Measurements from ENCODE around the gene ITPK1.
"Not testable (repeated sequence)": the region's sequence is repeated elsewhere in the genome, so short reads cannot be mapped to it uniquely, and the experiment has no call there.

Gene ITPK1

DNA sequence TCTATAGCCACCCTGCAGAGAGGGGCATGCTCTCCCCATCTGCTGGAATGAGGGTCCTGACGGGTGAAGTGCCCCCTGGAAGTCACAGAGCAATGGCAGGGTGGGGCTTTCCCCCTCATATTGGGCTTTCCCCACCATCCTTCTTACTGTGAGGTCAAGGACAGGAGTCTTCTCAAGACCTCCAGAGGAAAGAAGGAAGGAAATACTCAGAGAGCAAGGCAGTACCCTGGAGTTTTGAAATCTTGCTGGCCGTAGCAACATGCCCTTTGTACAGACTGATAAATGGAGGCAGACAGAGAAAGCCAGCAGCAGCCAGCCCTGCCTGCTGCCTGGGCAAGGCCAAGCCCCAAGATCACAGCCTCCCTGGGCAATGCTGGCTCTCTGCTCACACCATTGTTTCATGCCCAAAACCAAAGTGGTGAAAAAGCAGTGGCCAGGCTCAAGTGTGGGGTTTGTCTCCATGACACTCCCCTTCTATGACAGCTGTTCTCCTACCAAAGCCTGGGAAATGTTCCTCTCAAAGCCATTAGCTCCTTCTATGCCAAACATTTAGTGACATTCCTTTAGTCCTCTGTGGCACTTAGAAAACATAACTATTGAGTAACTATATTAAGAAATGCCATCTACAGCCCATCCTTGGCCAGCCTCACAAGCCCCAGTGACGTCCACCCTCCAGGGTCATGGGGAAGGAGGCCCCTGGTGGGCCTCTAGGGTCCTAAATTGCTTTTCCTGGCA, 13.2 kb upstream of the ITPK1 start:
- DNase-seq = no peak

DNA sequence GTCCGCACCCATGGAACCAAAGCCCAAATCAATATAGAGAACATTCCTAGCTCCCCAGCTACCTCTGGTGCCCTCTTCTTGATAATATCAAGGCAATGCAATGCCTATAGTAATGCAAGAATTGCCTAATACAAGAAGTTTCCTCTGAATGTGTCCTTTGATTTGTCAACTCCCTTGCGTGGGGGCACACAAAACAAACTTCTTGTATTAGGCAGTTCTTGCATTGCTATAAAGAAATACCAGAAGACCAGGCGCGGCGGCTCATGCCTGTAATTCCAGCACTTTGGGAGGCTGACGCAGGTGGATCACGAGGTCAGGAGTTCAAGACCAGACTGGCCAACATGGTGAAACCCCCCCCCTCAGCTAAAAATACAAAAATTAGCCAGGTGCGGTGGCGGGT, 10.4 kb upstream of the ITPK1 start:
- no peak for DNase-seq

- DNase-seq = no peak
Measured at GRCh38 chr14:93122826-93123225, 7.1 kb upstream of the ITPK1 start.

GRCh38 chr14:93121030-93121834, 5.5 kb upstream of the ITPK1 start:
- DNase-seq = no peak

GRCh38 chr14:93120517-93120916, 4.8 kb upstream of the ITPK1 start:
- no peak for DNase-seq

- DNase-seq = no peak
Measured at GRCh38 chr14:93116676-93117200, 1.0 kb upstream of the ITPK1 start.

- DNase-seq = peak; percentile 90
Measured at GRCh38 chr14:93115069-93115820, 480 bp downstream of the ITPK1 start.

- DNase-seq = no peak
Measured at GRCh38 chr14:93114713-93115068, 1.0 kb downstream of the ITPK1 start.

GRCh38 chr14:93114068-93114710, 1.5 kb downstream of the ITPK1 start:
- DNase-seq = no peak

- DNase-seq = no peak
Measured at GRCh38 chr14:93113678-93114067, 2.1 kb downstream of the ITPK1 start.

- peak; percentile 85 for DNase-seq
Measured at GRCh38 chr14:93112891-93113677, 2.6 kb downstream of the ITPK1 start.

GRCh38 chr14:93111541-93111940, 4.2 kb downstream of the ITPK1 start:
- DNase-seq = not testable (repeated sequence)

DNA sequence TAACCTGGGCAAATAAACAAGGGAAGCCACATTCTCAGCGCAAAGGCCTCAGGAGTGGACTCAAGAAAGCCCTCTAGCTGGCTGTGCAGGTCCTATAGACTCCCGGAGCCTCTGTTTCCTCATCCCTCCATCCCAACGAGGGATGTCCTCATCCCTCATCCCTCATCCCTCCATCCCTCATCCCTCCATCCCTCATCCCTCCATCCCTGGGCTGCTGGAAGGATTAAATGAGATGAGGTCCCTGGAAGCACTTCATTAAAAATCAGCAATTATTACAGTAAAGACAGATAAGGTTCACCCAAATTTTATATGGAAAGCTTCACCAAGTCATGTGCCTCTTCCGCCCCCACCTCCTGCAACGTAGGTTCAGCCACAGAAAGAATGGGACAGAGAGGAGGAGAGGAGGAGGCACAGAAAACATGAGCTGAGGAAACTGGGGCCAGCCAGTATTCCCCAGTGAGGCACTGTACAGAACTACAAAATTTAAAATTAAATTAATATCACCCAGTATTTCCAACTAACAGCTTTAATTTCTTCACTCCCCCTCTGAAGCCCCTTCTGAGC, 4.8 kb downstream of the ITPK1 start:
- no peak for DNase-seq

- no peak for DNase-seq
Measured at GRCh38 chr14:93109572-93110481, 5.9 kb downstream of the ITPK1 start.

GRCh38 chr14:93108105-93108504, 7.6 kb downstream of the ITPK1 start:
- no peak for DNase-seq

DNA sequence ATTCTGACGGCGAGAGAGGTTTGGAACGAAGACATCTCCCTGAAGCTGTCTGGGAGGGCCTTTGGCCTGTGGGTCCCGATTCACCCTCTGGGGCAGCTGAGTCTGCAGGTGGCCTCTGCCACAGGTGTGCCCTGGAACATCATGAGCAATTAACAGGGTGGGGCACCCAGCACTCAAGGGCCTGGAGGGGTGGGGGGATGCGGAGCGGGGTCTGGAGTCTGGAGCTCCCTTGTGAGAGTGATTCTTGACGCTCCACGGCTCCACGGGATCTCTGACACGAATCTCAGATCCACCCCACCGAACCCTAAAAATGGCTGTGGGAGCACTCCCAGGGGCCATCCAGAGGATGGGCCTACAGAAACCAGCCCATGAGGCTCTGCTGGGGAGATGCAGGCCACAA, 8.3 kb downstream of the ITPK1 start:
- no peak for DNase-seq

- DNase-seq = no peak
Measured at GRCh38 chr14:93106541-93107156, 9.1 kb downstream of the ITPK1 start.

DNA sequence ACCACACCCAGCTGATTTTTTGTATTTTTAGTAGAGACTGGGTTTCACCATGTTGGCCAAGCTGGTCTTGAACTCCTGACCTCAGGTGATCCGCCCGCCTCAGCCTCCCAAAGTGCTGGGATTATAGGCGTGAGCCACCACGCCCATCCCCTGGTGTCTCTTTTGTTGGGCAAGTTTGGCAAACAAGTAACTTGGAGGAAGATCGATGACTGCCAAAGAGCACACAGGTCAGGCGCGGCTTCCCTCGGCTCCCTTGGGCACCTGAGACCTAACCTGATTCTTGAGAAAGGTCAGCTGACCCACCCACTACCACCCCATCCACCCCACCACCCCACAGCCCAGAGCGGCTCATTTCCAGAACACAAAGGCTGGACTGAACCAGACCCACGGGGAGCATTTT, 9.9 kb downstream of the ITPK1 start:
- not testable (repeated sequence) for DNase-seq

GRCh38 chr14:93105362-93105761, 10.4 kb downstream of the ITPK1 start:
- no peak for DNase-seq

DNA sequence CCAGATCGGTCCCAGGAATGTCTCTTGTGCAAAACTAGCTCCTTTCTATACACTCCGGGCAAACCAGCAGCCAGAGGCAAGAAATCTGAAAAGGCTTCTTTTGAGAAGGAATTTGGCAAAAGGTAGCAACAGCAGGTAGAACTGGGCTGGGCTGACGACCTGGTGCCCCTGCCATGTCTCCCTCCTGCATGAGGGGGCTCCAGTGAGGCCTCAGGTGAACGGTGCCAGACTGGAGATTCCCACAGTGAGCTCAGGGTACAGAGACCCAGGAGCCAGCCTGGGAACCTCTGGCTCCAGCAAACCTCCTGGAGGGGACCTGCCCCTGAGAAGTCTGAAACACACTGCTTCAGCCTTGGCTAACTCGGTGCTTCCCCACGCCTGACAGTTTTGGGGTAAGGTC, 10.8 kb downstream of the ITPK1 start:
- DNase-seq = no peak

All from NCI-H748 treated with DMSO at 0.1 percent for 48 hours (cell line).